Mesodermal cell (in vitro differentiated cells): ENCODE results near the gene C3orf52.

ENCODE experiments used
- H3K27ac ChIP-seq: 2 replicates; pipeline ENCODE4 v1.7.0; 2013; ENCODE audit warnings: mild to moderate bottlenecking, low read depth, low read length, moderate library complexity; ENCODE audit not compliant: severe bottlenecking
- H3K36me3 ChIP-seq: 2 replicates; pipeline ENCODE4 v1.7.1; 2013; ENCODE audit warnings: mild to moderate bottlenecking, low read length, moderate library complexity; ENCODE audit not compliant: control insufficient read depth, insufficient read depth
- H3K4me1 ChIP-seq: one replicate; pipeline ENCODE4 v1.7.1; 2013; ENCODE audit warnings: mild to moderate bottlenecking, low read length; ENCODE audit not compliant: insufficient read depth, control insufficient read depth, poor library complexity, severe bottlenecking
- H3K4me3 ChIP-seq: 2 replicates; pipeline ENCODE4 v1.7.0; 2013; ENCODE audit warnings: low read length, control low read depth, mild to moderate bottlenecking; ENCODE audit not compliant: insufficient read depth, poor library complexity, severe bottlenecking; ENCODE audit errors: extremely low read depth
- H3K9me3 ChIP-seq: 2 replicates; pipeline ENCODE4 v1.7.1; 2013; ENCODE audit warnings: mild to moderate bottlenecking, low read length, moderate library complexity; ENCODE audit not compliant: control insufficient read depth
- WGBS, 2 experiments: methylation state at CpG; one replicate each; pipeline ENCODE4 v1.1.5; 2013; ENCODE audit warnings: missing lambda C conversion rate in 2 of 2; ENCODE audit not compliant: insufficient coverage in 2 of 2; 5-methylcytosine and 5-hydroxymethylcytosine counted together

The C3orf52 gene

GRCh38 chr3:112138219-112138969 is 52.2 kb downstream of the C3orf52 start:
- peaks cover 3% of the 10 kb centered on the region for H3K9me3 ChIP-seq
- WGBS, 2 experiments: 50 to 83% methylated on average over 1 of the region's 1 CpG
- no peaks in the 10 kb centered on the region for H3K36me3 ChIP-seq
- H3K4me3 ChIP-seq: no peak overlapping the region
- no peak overlapping the region for H3K27ac ChIP-seq
- H3K4me1 ChIP-seq: no peaks in the 10 kb centered on the region

- Histone ChIP-seq H3K36me3 (no peaks in the 10 kb centered on the region), H3K4me1 (no peaks in the 10 kb centered on the region), H3K27ac (no peak overlapping the region), H3K9me3 (peaks cover 10% of the 10 kb centered on the region), H3K4me3 (no peak overlapping the region)
- no CpG with 5 or more reads among the region's 1 CpG for WGBS, 2 experiments
These were observed 54.4 kb downstream of the C3orf52 start for GRCh38 chr3:112140584-112140983.

- WGBS, 2 experiments: no CpG with 5 or more reads among the region's 2 CpGs
- H3K36me3 ChIP-seq: no peaks in the 10 kb centered on the region
- H3K27ac ChIP-seq: no peak overlapping the region
- no peak overlapping the region for H3K4me3 ChIP-seq
- no peaks in the 10 kb centered on the region for H3K4me1 ChIP-seq
- peaks cover 10% of the 10 kb centered on the region for H3K9me3 ChIP-seq
These were observed 55.1 kb downstream of the C3orf52 start for GRCh38 chr3:112141293-112141692.

GRCh38 chr3:112143251-112143650 is 57.1 kb downstream of the C3orf52 start:
- 67% methylated on average over 1 of the region's 1 CpG; no CpG with 5 or more reads in 1 of the 2 experiments for WGBS, 2 experiments
- Histone ChIP-seq H3K4me3 (no peak overlapping the region), H3K4me1 (no peaks in the 10 kb centered on the region), H3K27ac (no peak overlapping the region), H3K36me3 (no peaks in the 10 kb centered on the region), H3K9me3 (peaks cover 16% of the 10 kb centered on the region)

- no peak overlapping the region for H3K4me3 ChIP-seq
- H3K36me3 ChIP-seq: no peaks in the 10 kb centered on the region
- H3K9me3 ChIP-seq: peaks cover 19% of the 10 kb centered on the region
- H3K27ac ChIP-seq: no peak overlapping the region
- no peaks in the 10 kb centered on the region for H3K4me1 ChIP-seq
- WGBS, 2 experiments: 83 to 100% methylated on average over 1 of the region's 1 CpG
These were observed 57.5 kb downstream of the C3orf52 start for GRCh38 chr3:112143689-112144088.

- WGBS, 2 experiments: 90% methylated on average over 1 of the region's 1 CpG; no CpG with 5 or more reads in 1 of the 2 experiments
- no peaks in the 10 kb centered on the region for H3K36me3 ChIP-seq
- no peak overlapping the region for H3K27ac ChIP-seq
- H3K9me3 ChIP-seq: peaks cover 29% of the 10 kb centered on the region
- H3K4me1 ChIP-seq: peaks cover 3% of the 10 kb centered on the region
- H3K4me3 ChIP-seq: no peak overlapping the region
These were observed 62.9 kb downstream of the C3orf52 start for GRCh38 chr3:112149136-112149535.

GRCh38 chr3:112167758-112168157 is 81.6 kb downstream of the C3orf52 start:
- Histone ChIP-seq H3K4me1 (no peaks in the 10 kb centered on the region), H3K27ac (no peak overlapping the region), H3K4me3 (no peak overlapping the region), H3K36me3 (no peaks in the 10 kb centered on the region), H3K9me3 (peaks cover 6% of the 10 kb centered on the region)
- WGBS, 2 experiments: 89 to 92% methylated on average over 2 of the region's 2 CpGs
